ENCODE results near the gene TBR1.

DNA sequence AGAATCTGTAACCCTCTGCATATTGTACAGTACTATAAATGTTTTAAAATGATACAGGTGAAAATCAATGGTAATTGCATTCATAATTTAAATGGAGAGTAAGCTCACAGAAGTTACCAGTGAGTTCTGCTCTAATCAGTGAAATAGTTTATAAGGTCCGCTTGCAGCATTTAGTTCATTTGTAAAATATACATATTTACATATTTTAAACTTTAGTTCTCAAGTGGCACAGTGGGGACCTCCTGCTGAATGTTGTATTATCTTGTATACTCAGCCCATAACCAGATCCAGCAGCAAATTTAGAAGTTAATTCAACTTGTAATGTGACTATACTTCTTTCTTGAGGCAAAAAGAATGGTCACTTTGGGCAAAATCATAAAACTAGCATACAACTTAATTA is 41.7 kb upstream of the TBR1 start:
- TF ChIP-seq, protein P1, sequence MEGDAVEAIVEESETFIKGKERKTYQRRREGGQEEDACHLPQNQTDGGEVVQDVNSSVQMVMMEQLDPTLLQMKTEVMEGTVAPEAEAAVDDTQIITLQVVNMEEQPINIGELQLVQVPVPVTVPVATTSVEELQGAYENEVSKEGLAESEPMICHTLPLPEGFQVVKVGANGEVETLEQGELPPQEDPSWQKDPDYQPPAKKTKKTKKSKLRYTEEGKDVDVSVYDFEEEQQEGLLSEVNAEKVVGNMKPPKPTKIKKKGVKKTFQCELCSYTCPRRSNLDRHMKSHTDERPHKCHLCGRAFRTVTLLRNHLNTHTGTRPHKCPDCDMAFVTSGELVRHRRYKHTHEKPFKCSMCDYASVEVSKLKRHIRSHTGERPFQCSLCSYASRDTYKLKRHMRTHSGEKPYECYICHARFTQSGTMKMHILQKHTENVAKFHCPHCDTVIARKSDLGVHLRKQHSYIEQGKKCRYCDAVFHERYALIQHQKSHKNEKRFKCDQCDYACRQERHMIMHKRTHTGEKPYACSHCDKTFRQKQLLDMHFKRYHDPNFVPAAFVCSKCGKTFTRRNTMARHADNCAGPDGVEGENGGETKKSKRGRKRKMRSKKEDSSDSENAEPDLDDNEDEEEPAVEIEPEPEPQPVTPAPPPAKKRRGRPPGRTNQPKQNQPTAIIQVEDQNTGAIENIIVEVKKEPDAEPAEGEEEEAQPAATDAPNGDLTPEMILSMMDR (conservative IDR thresholded peaks at IDR 0.05; ENCODE audit: low read depth, low read length) = no peak
- TF ChIP-seq MXI1 (IDR thresholded peaks at IDR 0.05; ENCODE audit: borderline replicate concordance, low read depth, low read length) (no peak), POLR2A (IDR thresholded peaks at IDR 0.05; ENCODE audit: low read depth, low read length) (no peak), CEBPB (IDR thresholded peaks at IDR 0.05; ENCODE audit: low read depth, low read length) (no peak)
- TF ChIP-seq, protein P2, sequence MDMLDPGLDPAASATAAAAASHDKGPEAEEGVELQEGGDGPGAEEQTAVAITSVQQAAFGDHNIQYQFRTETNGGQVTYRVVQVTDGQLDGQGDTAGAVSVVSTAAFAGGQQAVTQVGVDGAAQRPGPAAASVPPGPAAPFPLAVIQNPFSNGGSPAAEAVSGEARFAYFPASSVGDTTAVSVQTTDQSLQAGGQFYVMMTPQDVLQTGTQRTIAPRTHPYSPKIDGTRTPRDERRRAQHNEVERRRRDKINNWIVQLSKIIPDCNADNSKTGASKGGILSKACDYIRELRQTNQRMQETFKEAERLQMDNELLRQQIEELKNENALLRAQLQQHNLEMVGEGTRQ (IDR thresholded peaks at IDR 0.05; ENCODE audit: low read depth, low read length) = no peak
